CD8-positive, alpha-beta memory T cell (primary cell): Measurements from ENCODE around the gene MFRP. TPM values are rescaled to one million over a fixed set of nuclear protein-coding genes. Genes with fewer than 3 reads are reported as not detected.

Experiments
- CTCF ChIA-PET: fragments of 350-600 bp; sonication (Branson Sonifier 250); formaldehyde crosslinking; loops from one replicate; lab custom pipeline; 2021; ENCODE audit warnings: antibody characterized with exemption; lab: Charles Lee
- POLR2A ChIA-PET: fragments of 350-600 bp; sonication (Branson Sonifier 250); formaldehyde crosslinking; loops from one replicate; lab custom pipeline; 2021; ENCODE audit warnings: antibody characterized with exemption; lab: Charles Lee
- DNase-seq, 5 donors: peaks; one replicate each; pipeline versions ENCODE4 v3.0.0 to v3.0.0-alpha.2; 2020 to 2022; ENCODE audit warnings: mixed read lengths in 1 of 5
- H3K27ac ChIP-seq: one replicate; pipeline ENCODE4 v1.7.0; 2013; ENCODE audit warnings: low read depth, mild to moderate bottlenecking, low read length, moderate library complexity
- H3K27me3 ChIP-seq: 2 replicates; pipeline ENCODE4 v1.7.0; 2013; ENCODE audit warnings: low read length, mild to moderate bottlenecking; ENCODE audit not compliant: insufficient read depth, poor library complexity, severe bottlenecking
- H3K36me3 ChIP-seq: 2 replicates; pipeline ENCODE4 v1.7.0; 2013; ENCODE audit warnings: mild to moderate bottlenecking, low read length, moderate library complexity; ENCODE audit not compliant: insufficient read depth
- H3K4me1 ChIP-seq: 2 replicates; pipeline ENCODE4 v1.7.0; 2013; ENCODE audit warnings: mild to moderate bottlenecking, low read length, moderate library complexity; ENCODE audit not compliant: insufficient read depth
- H3K4me3 ChIP-seq: 2 replicates; pipeline ENCODE4 v1.7.0; 2013; ENCODE audit warnings: mild to moderate bottlenecking, low read length
- H3K9me3 ChIP-seq: 2 replicates; pipeline ENCODE4 v1.7.0; 2013; ENCODE audit warnings: mild to moderate bottlenecking, low read length
- H3K27ac Mint-ChIP-seq, 8 donors: one replicate each; pipeline ENCODE4 v1.8.0; 2020 to 2021; ENCODE audit warnings: mixed read lengths in 8 of 8, mild to moderate bottlenecking in 6 of 8, inconsistent platforms in 3 of 8, moderate library complexity in 3 of 8
- H3K27me3 Mint-ChIP-seq, 2 donors: one replicate each; pipeline ENCODE4 v1.8.0; 2020 to 2021; ENCODE audit warnings: mixed read lengths in 2 of 2, mild to moderate bottlenecking in 1 of 2, moderate library complexity in 1 of 2
- H3K36me3 Mint-ChIP-seq, 3 donors: one replicate each; pipeline ENCODE4 v1.8.0; 2020 to 2021; ENCODE audit warnings: mixed read lengths in 3 of 3, inconsistent platforms in 1 of 3, mild to moderate bottlenecking in 1 of 3
- H3K4me1 Mint-ChIP-seq, 3 donors: one replicate each; pipeline ENCODE4 v1.8.0; 2020 to 2021; ENCODE audit warnings: mixed read lengths in 3 of 3, inconsistent platforms in 1 of 3, mild to moderate bottlenecking in 1 of 3
- H3K4me3 Mint-ChIP-seq, 7 donors: one replicate each; pipeline ENCODE4 v1.8.0; 2020 to 2021; ENCODE audit warnings: mixed read lengths in 7 of 7, mild to moderate bottlenecking in 6 of 7, moderate library complexity in 4 of 7, inconsistent platforms in 2 of 7
- H3K9me3 Mint-ChIP-seq, 5 donors: one replicate each; pipeline ENCODE4 v1.8.0; 2020 to 2022; ENCODE audit warnings: mixed read lengths in 5 of 5, mild to moderate bottlenecking in 3 of 5, moderate library complexity in 2 of 5, inconsistent platforms in 1 of 5
- polyA plus RNA-seq: library from polyadenylated mRNA; unstranded; fragments of 300-500 nt; fragmentation: Illumina TruSeq; gene quantifications from one replicate; pipeline ENCODE4 v1.2.3, GENCODE V29; 2021
- total RNA-seq, 2 experiments: library from RNA; stranded (reverse); gene quantifications; one replicate each; pipeline ENCODE4 v1.2.3, GENCODE V29; 2021

MFRP gene
- total and polyA plus RNA-seq, 3 experiments from 2014 or later: not detected

DNA sequence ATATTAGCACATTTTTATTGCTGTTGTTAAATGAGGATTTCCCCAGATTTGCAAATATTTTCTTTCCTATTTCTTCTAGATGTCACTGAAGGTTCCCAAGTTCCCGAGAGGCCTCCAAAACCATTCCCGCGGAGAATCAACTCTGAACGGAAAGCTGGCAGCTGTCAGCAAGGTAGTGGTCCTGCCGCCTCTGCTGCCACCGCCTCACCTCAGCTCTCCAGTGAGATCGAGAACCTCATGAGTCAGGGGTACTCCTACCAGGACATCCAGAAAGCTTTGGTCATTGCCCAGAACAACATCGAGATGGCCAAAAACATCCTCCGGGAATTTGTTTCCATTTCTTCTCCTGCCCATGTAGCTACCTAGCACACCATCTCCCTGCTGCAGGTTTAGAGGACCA is 47.1 kb downstream of the MFRP start:
- peaks cover 39% of the 10 kb centered on the region for H3K36me3 ChIP-seq
- no peak for DNase-seq
- H3K27me3 Mint-ChIP-seq: no peaks in the 10 kb centered on the region
- H3K9me3 Mint-ChIP-seq: no peaks in the 10 kb centered on the region
- no peaks in the 10 kb centered on the region for H3K4me1 ChIP-seq
- no peak overlapping the region for H3K27ac ChIP-seq
- no peak overlapping the region for H3K4me3 ChIP-seq
- CTCF ChIA-PET: interaction anchor here (0.8 to 1.5 kb wide), 3 partner anchors 24 to 130 kb away, joined by 3 to 5 read pairs (median 3); partner anchors contain the start of genes CBL and NLRX1
- H3K4me1 Mint-ChIP-seq: no peaks in the 10 kb centered on the region
- no peak overlapping the region for H3K4me3 Mint-ChIP-seq
- POLR2A ChIA-PET: no interaction called here
- no peaks in the 10 kb centered on the region for H3K9me3 ChIP-seq
- no peaks in the 10 kb centered on the region for H3K27me3 ChIP-seq
- H3K36me3 Mint-ChIP-seq: peaks cover 5 to 95% (median 32%) of the 10 kb centered on the region in 3 donors
- peak overlapping the region in 1 of 8 donors; percentile 26 for H3K27ac Mint-ChIP-seq

DNA sequence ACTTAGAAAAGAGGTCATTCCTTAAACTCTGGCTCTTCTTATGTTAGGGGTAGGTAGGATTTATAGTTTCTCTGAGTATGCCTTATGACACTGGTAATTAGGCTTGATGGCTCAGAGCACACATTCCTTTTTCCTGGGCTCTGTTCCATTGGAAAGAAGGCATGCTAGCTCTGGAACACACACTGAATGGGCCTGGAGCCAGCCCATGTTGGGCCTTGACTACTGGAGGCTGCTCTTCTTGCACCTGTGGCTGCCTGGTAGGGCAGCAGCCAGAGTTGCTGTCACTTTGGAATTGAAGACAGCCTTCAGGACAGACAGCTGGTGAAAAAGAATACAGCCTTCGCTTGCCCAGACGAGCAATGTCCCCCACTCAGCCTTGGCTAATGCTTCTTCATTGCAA is 47.8 kb downstream of the MFRP start:
- Mint-ChIP-seq H3K4me1 (no peaks in the 10 kb centered on the region), H3K9me3 (no peaks in the 10 kb centered on the region), H3K27ac (peak overlapping the region in 1 of 8 donors; percentile 46), H3K36me3 (peaks cover 5 to 88% (median 32%) of the 10 kb centered on the region in 3 donors), H3K4me3 (no peak overlapping the region), H3K27me3 (no peaks in the 10 kb centered on the region)
- ChIA-PET POLR2A (no interaction called here), CTCF (no interaction called here)
- no peaks in the 10 kb centered on the region for H3K4me1 ChIP-seq
- no peak for DNase-seq
- peaks cover 36% of the 10 kb centered on the region for H3K36me3 ChIP-seq
- no peaks in the 10 kb centered on the region for H3K9me3 ChIP-seq
- no peak overlapping the region for H3K4me3 ChIP-seq
- H3K27ac ChIP-seq: no peak overlapping the region
- no peaks in the 10 kb centered on the region for H3K27me3 ChIP-seq

DNA sequence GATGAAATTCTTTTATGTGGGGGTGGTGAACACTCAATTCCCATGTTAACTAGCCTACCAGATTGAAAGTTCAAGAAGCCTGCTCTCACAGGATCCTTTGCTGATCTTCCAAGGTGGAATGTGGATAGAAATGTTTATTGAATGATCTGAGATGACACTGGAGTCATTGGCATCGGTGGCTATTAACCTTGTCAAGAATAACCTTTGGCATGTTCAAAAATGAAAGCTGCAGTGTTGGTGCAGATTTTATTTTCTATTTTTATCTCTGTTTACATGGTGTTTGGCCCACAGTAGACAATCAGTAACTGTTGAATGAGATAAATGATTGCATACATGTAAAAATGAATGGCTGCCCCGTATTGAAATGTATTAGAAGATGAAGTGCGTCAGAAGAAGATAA is 48.6 kb downstream of the MFRP start:
- H3K36me3 ChIP-seq: peaks cover 36% of the 10 kb centered on the region
- POLR2A ChIA-PET: no interaction called here

DNA sequence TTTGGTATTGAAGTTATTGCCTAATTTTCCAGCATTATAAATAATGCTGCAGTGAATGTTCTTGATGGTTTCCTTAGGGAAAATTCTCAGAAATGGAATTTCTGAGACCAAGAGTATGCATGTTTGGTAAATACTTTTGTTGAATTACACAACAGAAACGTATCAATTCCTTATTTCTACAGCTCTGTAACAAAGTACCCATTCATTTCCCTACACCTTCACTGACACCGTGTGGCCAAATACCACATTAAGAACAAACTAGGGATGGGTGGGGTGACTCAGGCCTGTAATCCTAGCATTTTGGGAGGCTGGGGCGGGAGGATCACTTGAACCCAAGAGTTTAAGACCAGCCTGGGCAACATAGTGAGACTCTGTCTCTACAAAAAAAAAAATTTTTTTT is 51.3 kb downstream of the MFRP start:
- H3K27me3 ChIP-seq: no peaks in the 10 kb centered on the region
- no peaks in the 10 kb centered on the region for H3K9me3 ChIP-seq
- no peak for DNase-seq
- Mint-ChIP-seq H3K36me3 (peaks cover 2 to 75% (median 23%) of the 10 kb centered on the region in 3 donors), H3K27ac (peak overlapping the region in 1 of 8 donors; percentile 26), H3K4me1 (no peaks in the 10 kb centered on the region), H3K27me3 (no peaks in the 10 kb centered on the region), H3K4me3 (no peak overlapping the region), H3K9me3 (no peaks in the 10 kb centered on the region)
- ChIA-PET CTCF (no interaction called here), POLR2A (no interaction called here)
- H3K36me3 ChIP-seq: peaks cover 37% of the 10 kb centered on the region
- H3K27ac ChIP-seq: no peak overlapping the region
- H3K4me3 ChIP-seq: no peak overlapping the region
- H3K4me1 ChIP-seq: no peaks in the 10 kb centered on the region

More for the DNA sequence above, 48.6 kb downstream of the MFRP start:
- peak overlapping the region in 1 of 8 donors; percentile 16 for H3K27ac Mint-ChIP-seq
- H3K4me1 Mint-ChIP-seq: no peaks in the 10 kb centered on the region
- no peaks in the 10 kb centered on the region for H3K9me3 ChIP-seq
- H3K36me3 Mint-ChIP-seq: peaks cover 5 to 84% (median 29%) of the 10 kb centered on the region in 3 donors
- no peak for DNase-seq
- no peaks in the 10 kb centered on the region for H3K9me3 Mint-ChIP-seq
- H3K4me3 ChIP-seq: no peak overlapping the region
- no peaks in the 10 kb centered on the region for H3K4me1 ChIP-seq
- no peak overlapping the region for H3K4me3 Mint-ChIP-seq
- no peak overlapping the region for H3K27ac ChIP-seq
- CTCF ChIA-PET: interaction anchor here (1.6 kb wide), 1 partner anchor 18 kb away, joined by 3 read pairs; the partner anchor contains the start of gene MCAM
- no peaks in the 10 kb centered on the region for H3K27me3 ChIP-seq
- H3K27me3 Mint-ChIP-seq: no peaks in the 10 kb centered on the region

DNA sequence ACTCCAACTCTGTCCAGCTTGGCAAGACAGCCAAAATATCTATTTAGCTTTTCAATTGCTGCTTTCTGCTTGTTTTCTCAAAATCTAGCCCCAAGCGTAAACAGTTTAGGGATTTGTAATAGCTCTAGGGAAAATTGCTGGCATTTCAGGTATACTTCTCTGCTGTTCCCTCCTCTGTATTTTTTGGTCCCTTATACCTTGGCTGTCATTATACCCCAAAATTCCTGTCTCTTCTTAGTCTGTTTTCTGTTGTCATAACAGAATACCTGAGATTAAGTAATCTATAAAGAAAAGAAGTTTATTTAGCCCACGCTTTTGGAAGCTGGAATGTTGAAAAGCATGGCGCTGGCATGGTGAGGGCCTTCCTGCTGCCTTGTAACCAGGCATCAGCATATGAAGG is 53.0 kb downstream of the MFRP start:
- Histone ChIP-seq H3K9me3 (no peaks in the 10 kb centered on the region), H3K4me3 (no peak overlapping the region), H3K27me3 (no peaks in the 10 kb centered on the region), H3K4me1 (no peaks in the 10 kb centered on the region), H3K27ac (no peak overlapping the region), H3K36me3 (peaks cover 26% of the 10 kb centered on the region)
- no peaks in the 10 kb centered on the region for H3K9me3 Mint-ChIP-seq
- H3K27me3 Mint-ChIP-seq: no peaks in the 10 kb centered on the region
- peaks cover 0 to 67% (median 15%) of the 10 kb centered on the region in 3 donors for H3K36me3 Mint-ChIP-seq
- POLR2A ChIA-PET: no interaction called here
- H3K27ac Mint-ChIP-seq: no peak overlapping the region
- no peak overlapping the region for H3K4me3 Mint-ChIP-seq
- H3K4me1 Mint-ChIP-seq: no peaks in the 10 kb centered on the region
- CTCF ChIA-PET: interaction anchor here (1.3 to 1.5 kb wide), 3 partner anchors 9 to 87 kb away, joined by 3 read pairs; partner anchors contain the start of gene CBL
- no peak for DNase-seq

DNA sequence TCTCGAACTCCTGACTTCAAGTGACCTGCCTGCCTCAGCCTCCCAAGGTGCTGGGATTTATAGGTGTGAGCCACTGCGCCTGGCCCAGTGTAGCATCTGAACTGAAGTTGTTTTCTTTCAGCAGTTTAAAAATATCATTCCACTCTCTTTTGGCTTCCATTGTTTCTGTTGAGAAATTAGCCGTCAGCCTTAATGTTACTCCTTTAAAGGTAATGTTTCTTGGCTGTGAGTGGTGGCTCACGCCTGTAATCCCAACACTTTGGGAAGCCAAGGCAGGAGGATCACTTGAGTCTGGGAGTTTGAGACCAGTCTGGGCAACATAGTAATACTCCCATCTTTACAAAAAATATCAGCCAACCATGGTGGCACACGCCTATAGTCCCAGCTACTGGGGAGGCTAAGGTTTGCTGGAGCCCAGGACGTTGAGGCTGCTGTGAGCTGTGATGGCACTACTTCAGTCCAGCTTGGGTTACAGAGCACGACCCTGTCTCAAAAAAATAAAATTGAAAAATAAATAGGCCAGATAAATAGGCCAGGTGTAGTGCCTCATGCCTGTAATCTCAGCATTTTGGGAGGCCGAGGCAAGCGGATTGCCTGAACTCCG is 55.5 kb downstream of the MFRP start:
- H3K36me3 ChIP-seq: peaks cover 18% of the 10 kb centered on the region
- no peaks in the 10 kb centered on the region for H3K27me3 ChIP-seq
- no peak overlapping the region for H3K27ac ChIP-seq
- no peaks in the 10 kb centered on the region for H3K4me1 ChIP-seq
- peaks cover 0 to 68% (median 9%) of the 10 kb centered on the region in 3 donors for H3K36me3 Mint-ChIP-seq
- H3K4me3 Mint-ChIP-seq: no peak overlapping the region
- ChIA-PET CTCF (interaction anchor here (1.3 to 1.8 kb wide), 2 partner anchors 33 to 85 kb away, joined by 4 to 5 read pairs; partner anchors contain the start of gene CBL), POLR2A (no interaction called here)
- no peak overlapping the region for H3K4me3 ChIP-seq
- no peak overlapping the region for H3K27ac Mint-ChIP-seq
- H3K4me1 Mint-ChIP-seq: no peaks in the 10 kb centered on the region
- H3K9me3 ChIP-seq: no peaks in the 10 kb centered on the region
- DNase-seq: no peak
- no peaks in the 10 kb centered on the region for H3K27me3 Mint-ChIP-seq
- H3K9me3 Mint-ChIP-seq: no peaks in the 10 kb centered on the region

Other genes starting within 250 kb of the MFRP start
- gene DPAGT1, start 244.9 kb downstream of the MFRP start, total RNA-seq: 10 to 100 TPM; 69.7 to 78.6 TPM
- 45.7 TPM for gene DPAGT1, start 244.9 kb downstream of the MFRP start, polyA plus RNA-seq
- 10 to 100 TPM; 26.3 to 26.5 TPM for gene C2CD2L, start 239.4 kb downstream of the MFRP start, total RNA-seq
- gene C2CD2L, start 239.4 kb downstream of the MFRP start, polyA plus RNA-seq: 9.9 TPM
- 10 to 100 TPM; 26.8 to 29.1 TPM for gene HINFP, start 225.1 kb downstream of the MFRP start, total RNA-seq
- 14.6 TPM for gene HINFP, start 225.1 kb downstream of the MFRP start, polyA plus RNA-seq
- under 1 TPM; 0.11 to 0.18 TPM for gene ABCG4, start 197.7 kb downstream of the MFRP start, total RNA-seq
- gene ABCG4, start 197.7 kb downstream of the MFRP start, polyA plus RNA-seq: not detected
- 10 to 100 TPM; 16.1 to 16.7 TPM for gene NLRX1, start 178.0 kb downstream of the MFRP start, total RNA-seq
- gene NLRX1, start 178.0 kb downstream of the MFRP start, polyA plus RNA-seq: 11.3 TPM
- gene NHERF4, start 161.2 kb downstream of the MFRP start, total RNA-seq: under 1 TPM in 1 of 2 experiments, not detected in 1; 0.42 TPM
- gene NHERF4, start 161.2 kb downstream of the MFRP start, polyA plus RNA-seq: not detected
- 10 to 100 TPM; 25.9 to 26.1 TPM for gene CBL, start 140.4 kb downstream of the MFRP start, total RNA-seq
- 10.4 TPM for gene CBL, start 140.4 kb downstream of the MFRP start, polyA plus RNA-seq
- gene MCAM, start 29.6 kb downstream of the MFRP start, total RNA-seq: 1 to 10 TPM; 2.0 to 2.7 TPM
- 1.6 TPM for gene MCAM, start 29.6 kb downstream of the MFRP start, polyA plus RNA-seq
- 10 to 100 TPM; 33.2 to 34.8 TPM for gene RNF26, start 12.2 kb downstream of the MFRP start, total RNA-seq
- 46.1 TPM for gene RNF26, start 12.2 kb downstream of the MFRP start, polyA plus RNA-seq
- not detected for gene C1QTNF5, start 5.8 kb downstream of the MFRP start, total RNA-seq
- not detected for gene C1QTNF5, start 5.8 kb downstream of the MFRP start, polyA plus RNA-seq
- gene USP2, start 35.0 kb upstream of the MFRP start, total RNA-seq: under 1 TPM; 0.15 to 0.51 TPM
- not detected for gene USP2, start 35.0 kb upstream of the MFRP start, polyA plus RNA-seq
- gene THY1, start 76.5 kb upstream of the MFRP start, total RNA-seq: under 1 TPM; 0.40 to 0.74 TPM
- gene THY1, start 76.5 kb upstream of the MFRP start, polyA plus RNA-seq: not detected